Measurements from ENCODE around the gene BDKRB2. TPM values are rescaled to one million over a fixed set of nuclear protein-coding genes. Genes with fewer than 3 reads are reported as not detected.

Gene BDKRB2
- total and polyA plus RNA-seq, 2 of the 8 experiments (the other 6 are each of a cell fraction or from before 2014, with no cell fraction given): 0.13 to 0.21 TPM

- Histone ChIP-seq H3K79me1 (ENCODE audit: low read depth, low read length) (no peaks in the 10 kb centered on the region), H3K4me1 (replicated peaks in 1 of 4; ENCODE audit: control insufficient read depth in 3 of 4, insufficient read depth in 4 of 4, low read length in 3 of 4) (no peaks in the 10 kb centered on the region), H4K8ac (ENCODE audit: extremely low read depth, insufficient read depth, low read length) (no peak overlapping the region), H4K5ac (ENCODE audit: insufficient read length, low read depth, low read length) (no peak overlapping the region), H3K79me2 (ENCODE audit: control insufficient read depth in 1 of 2, insufficient read depth in 2 of 2, low read length in 2 of 2) (no peaks in the 10 kb centered on the region), H3K4me3 (ENCODE audit: extremely low read depth in 1 of 4, insufficient read depth in 2 of 4, low read depth in 3 of 4, low read length in 4 of 4) (no peak overlapping the region), H3K4me2 (ENCODE audit: insufficient read depth in 1 of 2, low read depth in 2 of 2, low read length in 2 of 2) (no peak overlapping the region), H2BK12ac (ENCODE audit: low read depth, low read length) (no peak overlapping the region), H3K27me3 (replicated peaks in 1 of 4; ENCODE audit: control insufficient read depth in 3 of 4, extremely low read depth in 1 of 4, insufficient read depth in 3 of 4, low read length in 3 of 4) (no peaks in the 10 kb centered on the region), H3K23ac (ENCODE audit: insufficient read length) (no peak overlapping the region), H2AFZ (ENCODE audit: low read length) (no peak overlapping the region), H4K91ac (replicated peaks; ENCODE audit: insufficient read length, low read length) (no peak overlapping the region), H4K20me1 (replicated peaks in 1 of 2; ENCODE audit: control insufficient read depth in 1 of 2, insufficient read depth in 2 of 2, low read length in 2 of 2) (no peaks in the 10 kb centered on the region), H3K9ac (replicated peaks in 1 of 4; ENCODE audit: extremely low read depth in 1 of 4, low read depth in 3 of 4, low read length in 3 of 4) (no peak overlapping the region), H2BK120ac (replicated peaks; ENCODE audit: low read depth, low read length) (no peak overlapping the region), H2BK5ac (ENCODE audit: low read depth, low read length) (no peak overlapping the region), H3K18ac (ENCODE audit: extremely low read depth, low read length) (no peak overlapping the region), H2BK15ac (ENCODE audit: low read length) (0 out of 2 replicates have a peak overlapping the region, but pooled peaks have one; percentile 31), H3K36me3 (ENCODE audit: control insufficient read depth in 2 of 4, insufficient read depth in 4 of 4, low read length in 3 of 4) (no peaks in the 10 kb centered on the region), H3K4ac (replicated peaks; ENCODE audit: insufficient read length, low read depth, low read length) (no peak overlapping the region), H3K23me2 (ENCODE audit: low read depth, low read length) (no peaks in the 10 kb centered on the region), H2AK5ac (ENCODE audit: low read depth, low read length) (no peak overlapping the region), H3K56ac (replicated peaks; ENCODE audit: insufficient read length, low read depth, low read length) (no peak overlapping the region), H3K9me3 (ENCODE audit: insufficient read depth in 2 of 2, low read depth in 1 of 2, low read length in 1 of 2) (no peaks in the 10 kb centered on the region; a peak in 1 of 4 replicates), H3K27ac (ENCODE audit: low read depth, low read length) (no peak overlapping the region), H3K14ac (ENCODE audit: insufficient read length) (no peak overlapping the region), H2BK20ac (ENCODE audit: low read length) (no peak overlapping the region)
- FAIRE-seq (no peak), DNase-seq (ENCODE audit: low read depth in 1 of 2, low spot score in 2 of 2) (no peak)
- ChIA-PET POLR2A (ENCODE audit: partially characterized antibody) (interaction anchor here (1.3 kb wide), 1 partner anchor 9 kb away, joined by 3 read pairs; no protein-coding TSS in a partner anchor), CTCF (ENCODE audit: partially characterized antibody) (interaction anchor here (0.6 to 2.9 kb wide), 4 partner anchors 9 to 98 kb away, joined by 3 to 8 read pairs (median 5); no protein-coding TSS in a partner anchor)
- WGBS, 2 experiments (ENCODE audit: extremely low coverage in 1 of 2, insufficient coverage in 1 of 2, insufficient read length in 1 of 2, insufficient replicate concordance in 2 of 2, low coverage in 1 of 2, low lambda C conversion rate in 2 of 2, missing lambda C conversion rate in 1 of 2): 84% methylated on average over 7 of the region's 8 CpGs; no CpG with 5 or more reads in 1 of the 2 experiments
- TF ChIP-seq PHF8 (conservative IDR thresholded peaks at IDR 0.05; ENCODE audit: low read depth, low read length) (no peak), HDAC2 (IDR thresholded peaks at IDR 0.05; ENCODE audit: borderline replicate concordance in 1 of 2, low read depth in 2 of 2, low read length in 2 of 2) (no peak), ASH2L (IDR thresholded peaks at IDR 0.05; ENCODE audit: low read length) (no peak), YY1 (IDR thresholded peaks at IDR 0.05; ENCODE audit: low read depth, low read length) (no peak), SP1 (IDR thresholded peaks at IDR 0.05; ENCODE audit: low read depth, low read length) (no peak), CBX8 (IDR thresholded peaks at IDR 0.05; ENCODE audit: borderline replicate concordance, low read depth, low read length) (no peak), SAP30 (IDR thresholded peaks at IDR 0.05; ENCODE audit: insufficient read depth, insufficient replicate concordance, low read length) (no peak), SIX5 (IDR thresholded peaks at IDR 0.05; ENCODE audit: low read depth, low read length) (no peak), SUZ12 (IDR thresholded peaks at IDR 0.05; ENCODE audit: low read length) (no peak), CEBPB (IDR thresholded peaks at IDR 0.05; ENCODE audit: low read depth, low read length) (no peak), USF2 (IDR thresholded peaks at IDR 0.05; ENCODE audit: low read length) (no peak), JUN (IDR thresholded peaks at IDR 0.05; ENCODE audit: low read depth, low read length) (no peak), TAF7 (optimal IDR thresholded peaks at IDR 0.05; ENCODE audit: borderline replicate concordance, low read depth, low read length) (no peak), EGR1 (IDR thresholded peaks at IDR 0.05; ENCODE audit: borderline replicate concordance, low read depth, low read length) (no peak)
Observed at GRCh38 chr14:96176811-96177211, 27.8 kb upstream of the BDKRB2 start.

Measured in H1 (cell line).